HG02970 (cell line): Measurements from ENCODE around the gene CD19.
"Not testable (repeated sequence)": the region's sequence is repeated elsewhere in the genome, so short reads cannot be mapped to it uniquely, and the experiment has no call there.

Experiments used
- ATAC-seq: cut with Tn5 transposase; IDR thresholded peaks from one replicate; pipeline ENCODE4 v1.9.1; 2021; ENCODE audit warnings: mild to moderate bottlenecking, moderate library complexity, moderate number of reproducible peaks; ENCODE audit not compliant: unreplicated experiment, low FRiP score

The CD19 gene

GRCh38 chr16:28977703-28978662 lies 46.2 kb downstream of the CD19 start:
- no peak for ATAC-seq

GRCh38 chr16:28980330-28980729 lies 48.6 kb downstream of the CD19 start:
- ATAC-seq = not testable (repeated sequence)

DNA sequence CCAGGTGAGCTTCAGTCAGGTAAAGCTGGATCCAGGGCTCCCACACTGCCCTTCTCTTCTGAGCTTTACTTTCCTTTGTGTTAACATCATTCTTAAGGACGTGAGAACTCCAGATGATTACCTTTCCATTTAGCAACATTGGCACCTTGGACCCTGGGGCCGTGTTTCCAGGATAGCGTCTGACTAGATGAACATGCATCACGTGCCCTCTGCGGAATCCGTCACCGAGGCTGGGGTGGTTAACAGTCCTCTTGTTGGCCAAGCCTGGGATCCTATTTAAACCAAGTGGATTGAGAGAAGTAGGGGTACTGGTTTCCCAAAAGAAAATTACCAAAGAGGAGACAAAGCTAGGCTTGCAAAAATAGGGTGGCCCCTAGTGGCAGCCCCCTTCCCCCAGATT lies 49.2 kb downstream of the CD19 start:
- no peak for ATAC-seq

DNA sequence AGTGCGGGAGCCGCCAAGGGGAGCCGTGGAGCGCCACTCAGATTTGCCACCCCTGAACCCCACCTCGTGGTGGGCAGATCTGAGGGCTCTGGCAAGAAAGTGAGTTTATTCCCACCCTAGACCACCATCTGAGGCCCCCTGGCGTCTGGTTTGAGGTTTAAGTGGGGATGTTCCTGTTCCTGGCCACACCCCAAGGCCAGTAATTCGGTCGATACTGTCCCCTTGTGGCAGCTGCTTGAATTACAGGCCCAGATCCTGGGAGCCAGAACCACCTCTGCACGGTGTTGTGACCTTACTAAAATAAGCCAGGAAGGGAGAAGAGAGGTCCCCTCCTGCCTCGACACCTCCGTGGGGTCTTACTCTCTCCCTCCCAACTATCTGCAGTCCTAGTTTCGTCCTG lies 49.7 kb downstream of the CD19 start:
- ATAC-seq = no peak

GRCh38 chr16:28982418-28982817 lies 50.6 kb downstream of the CD19 start:
- ATAC-seq = no peak

DNA sequence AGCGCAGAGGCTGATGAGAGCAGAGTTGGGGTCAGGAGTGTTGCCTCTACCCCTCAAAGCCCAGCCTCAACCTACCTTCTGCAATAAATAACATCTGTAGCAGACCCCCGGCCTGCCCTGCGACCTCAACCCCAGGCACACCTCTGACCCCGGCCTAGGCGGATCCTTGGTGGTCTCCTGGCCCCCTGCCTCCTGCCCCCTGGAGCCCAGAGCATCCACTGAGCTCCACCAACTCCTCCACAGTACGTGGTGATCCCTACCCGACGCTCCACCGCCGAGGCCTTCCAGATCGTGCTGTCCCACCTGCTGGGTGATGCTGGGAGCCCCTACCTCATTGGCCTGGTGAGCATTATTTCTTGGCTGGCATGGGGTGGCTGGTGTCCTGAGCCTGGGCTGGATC lies 51.2 kb downstream of the CD19 start:
- no peak for ATAC-seq

- no peak for ATAC-seq
Measured at GRCh38 chr16:28983644-28984043, 51.9 kb downstream of the CD19 start.

- no peak for ATAC-seq
Measured at GRCh38 chr16:28984091-28984490, 52.3 kb downstream of the CD19 start.

GRCh38 chr16:28984619-28985135 lies 52.9 kb downstream of the CD19 start, which contains the start of gene LAT:
TSS of gene LAT (plus strand) at chr16:28985052. CDS start at chr16:28985418, 366 bp downstream.
- ATAC-seq = no peak

DNA sequence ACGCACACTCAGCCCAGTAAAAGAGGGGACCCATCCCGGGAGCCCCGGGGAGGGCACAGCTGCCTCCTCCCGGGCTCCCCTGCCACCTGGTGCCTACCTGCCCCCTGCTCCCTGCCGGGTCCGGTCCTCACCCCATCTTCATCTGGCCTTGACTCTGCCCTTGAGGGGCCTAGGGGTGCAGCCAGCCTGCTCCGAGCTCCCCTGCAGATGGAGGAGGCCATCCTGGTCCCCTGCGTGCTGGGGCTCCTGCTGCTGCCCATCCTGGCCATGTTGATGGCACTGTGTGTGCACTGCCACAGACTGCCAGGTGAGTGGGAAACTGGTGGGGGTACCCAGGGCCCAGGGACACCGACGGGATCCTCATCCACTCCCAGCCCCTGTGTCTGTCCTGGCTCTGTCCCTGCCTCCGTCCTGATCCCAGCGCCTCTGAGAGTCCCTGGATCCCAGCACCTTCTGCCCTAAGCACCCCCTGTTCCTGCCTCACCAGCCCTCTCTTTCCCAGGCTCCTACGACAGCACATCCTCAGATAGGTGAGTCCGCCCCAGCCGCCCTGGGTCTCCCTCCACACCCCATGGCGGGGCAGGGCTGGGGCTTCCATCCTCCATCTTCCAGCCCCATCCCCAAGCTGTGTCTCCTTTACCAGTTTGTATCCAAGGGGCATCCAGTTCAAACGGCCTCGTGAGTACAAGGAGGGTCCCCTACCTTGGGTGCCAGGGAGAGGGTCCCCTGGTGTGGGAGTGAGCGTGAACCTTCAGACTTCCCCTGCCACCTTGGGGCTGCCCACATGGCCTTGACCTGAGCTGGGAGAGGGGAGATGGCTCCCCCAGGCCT lies 53.7 kb downstream of the CD19 start:
- no peak for ATAC-seq

DNA sequence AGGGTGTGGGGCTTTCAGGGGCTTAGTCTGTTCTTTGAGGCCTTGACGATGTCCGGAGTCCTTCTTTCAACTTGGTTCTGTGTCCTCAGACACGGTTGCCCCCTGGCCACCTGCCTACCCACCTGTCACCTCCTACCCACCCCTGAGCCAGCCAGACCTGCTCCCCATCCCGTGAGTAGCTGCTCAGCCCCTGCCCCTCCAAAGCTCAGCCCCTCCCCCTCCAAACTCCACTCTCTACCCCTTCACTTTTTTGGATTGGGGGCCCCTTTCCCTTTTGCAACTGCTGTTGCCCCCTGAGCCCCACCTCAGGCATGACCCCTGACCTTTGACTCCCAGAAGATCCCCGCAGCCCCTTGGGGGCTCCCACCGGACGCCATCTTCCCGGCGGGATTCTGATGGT lies 54.3 kb downstream of the CD19 start:
- ATAC-seq = no peak

- no peak for ATAC-seq
Measured at GRCh38 chr16:28986492-28986891, 54.7 kb downstream of the CD19 start.

GRCh38 chr16:28987170-28987853 lies 55.5 kb downstream of the CD19 start:
- ATAC-seq = no peak
